ENCODE measurements around the gene ARL2BP.

ARL2BP gene

DNA sequence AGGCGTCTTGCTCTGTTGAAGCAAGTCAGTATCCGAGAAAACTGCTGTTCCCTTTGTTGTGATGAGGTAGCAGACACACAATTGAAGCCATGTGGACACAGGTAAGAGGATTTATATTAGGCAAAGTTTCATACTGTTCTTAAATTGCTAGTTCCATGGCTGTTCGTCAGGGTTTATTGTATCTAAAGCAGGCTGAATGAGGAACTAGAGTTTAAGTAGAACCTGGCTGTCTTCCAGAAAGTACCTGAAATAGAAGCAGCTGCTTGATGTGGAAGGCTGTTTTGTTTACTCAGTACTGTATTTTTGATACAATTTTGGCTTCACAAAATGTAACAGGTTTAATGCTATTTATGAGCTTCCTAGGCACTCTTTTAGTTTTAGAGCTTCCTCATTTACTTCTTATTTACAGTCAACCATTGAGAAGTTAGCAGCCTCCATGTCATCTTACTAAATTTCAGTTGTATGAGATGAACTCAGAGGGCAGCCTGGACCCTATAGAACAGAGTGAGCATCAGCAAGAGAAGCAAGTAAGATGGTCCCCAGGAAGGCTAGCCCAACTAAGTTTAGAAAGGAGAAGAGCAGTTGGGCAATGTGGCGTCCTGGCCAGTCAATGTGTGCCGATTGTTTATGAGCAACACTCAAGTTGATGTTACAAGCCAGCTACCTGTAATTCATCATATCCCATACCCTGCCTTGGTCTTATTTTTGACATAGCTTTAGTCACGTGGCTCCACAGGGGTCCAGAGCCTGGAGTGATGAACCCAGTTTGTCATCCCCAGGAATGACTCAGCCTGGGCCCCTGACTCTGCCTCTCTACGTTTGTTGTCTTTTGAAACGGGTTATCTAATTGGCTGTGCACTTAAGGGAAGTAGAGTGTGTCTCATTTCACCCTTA, 9.7 kb upstream of the ARL2BP start:
- peak; percentile 74 for DNase-seq

DNA sequence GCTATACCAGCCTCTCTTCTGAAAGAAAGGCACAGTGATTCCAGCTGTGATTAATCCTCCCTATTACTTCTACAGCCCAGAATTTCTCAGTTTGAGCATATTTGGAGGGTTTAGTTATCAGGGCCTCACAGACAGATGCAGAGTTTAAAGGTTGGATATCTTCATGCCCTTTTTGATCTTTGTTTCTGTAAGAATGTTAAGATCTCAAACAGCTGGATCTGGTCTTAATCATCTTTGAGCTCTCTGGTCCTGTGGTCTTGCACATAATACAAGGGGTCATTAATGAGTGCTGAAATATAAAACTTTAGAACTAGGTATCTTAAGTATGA, 9.1 kb upstream of the ARL2BP start:
- no peak for DNase-seq

DNA sequence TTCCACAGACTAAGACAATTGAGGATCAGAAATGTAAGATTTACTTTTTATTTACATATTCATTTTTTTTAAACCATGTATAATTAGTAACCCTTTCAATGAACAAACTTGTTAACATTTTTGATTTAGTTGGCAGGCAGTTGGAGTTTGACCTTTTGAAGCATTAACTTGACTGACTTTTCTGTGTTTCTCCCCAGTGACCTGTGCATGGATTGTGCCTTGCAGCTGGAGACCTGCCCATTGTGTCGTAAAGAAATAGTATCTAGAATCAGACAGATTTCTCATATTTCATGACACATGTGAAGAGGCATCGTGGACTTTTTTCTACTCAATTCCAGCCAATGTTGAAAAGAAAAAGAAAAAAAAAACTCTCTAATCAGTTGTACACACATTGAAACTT, 6.4 kb upstream of the ARL2BP start:
- DNase-seq: no peak

DNA sequence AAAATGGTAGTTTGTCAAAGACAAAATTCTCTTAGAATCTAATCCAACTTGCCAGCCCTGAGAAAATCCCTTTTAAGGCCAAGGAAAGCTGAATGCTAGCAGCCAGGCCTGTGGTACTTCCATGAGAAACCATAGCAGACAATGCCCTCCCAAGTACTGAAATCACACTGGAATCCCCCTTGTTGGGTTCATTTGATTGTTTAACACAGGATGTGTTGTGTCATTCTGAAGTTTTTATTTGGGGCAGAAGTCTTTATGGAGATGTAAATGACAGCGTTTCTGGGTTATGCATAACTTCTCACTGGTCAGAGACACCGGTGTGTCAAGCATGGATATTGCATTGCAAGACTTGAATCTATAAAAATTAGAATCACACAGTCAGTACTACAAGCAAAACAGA, 6.0 kb upstream of the ARL2BP start:
- DNase-seq: peak; percentile 34

DNA sequence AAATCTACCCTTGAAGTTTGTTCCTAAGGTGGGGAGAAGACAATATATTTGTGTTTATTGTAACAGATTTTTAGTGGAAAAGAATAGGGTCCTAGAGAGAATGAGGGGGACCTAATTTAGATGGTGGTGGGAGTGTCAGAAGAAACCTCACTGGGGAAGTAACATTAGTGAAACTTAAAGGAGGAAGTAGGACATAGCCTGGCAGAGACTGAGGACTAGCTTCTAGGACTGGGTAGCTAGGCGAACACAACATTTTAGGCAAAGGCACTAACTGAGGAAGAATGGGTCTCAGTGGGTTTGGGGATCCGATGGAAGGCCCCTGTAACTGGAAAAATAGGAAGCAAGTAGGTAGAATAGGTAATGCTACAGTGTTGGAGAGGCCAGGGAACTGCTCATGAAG, 4.2 kb upstream of the ARL2BP start:
- no peak for DNase-seq

DNA sequence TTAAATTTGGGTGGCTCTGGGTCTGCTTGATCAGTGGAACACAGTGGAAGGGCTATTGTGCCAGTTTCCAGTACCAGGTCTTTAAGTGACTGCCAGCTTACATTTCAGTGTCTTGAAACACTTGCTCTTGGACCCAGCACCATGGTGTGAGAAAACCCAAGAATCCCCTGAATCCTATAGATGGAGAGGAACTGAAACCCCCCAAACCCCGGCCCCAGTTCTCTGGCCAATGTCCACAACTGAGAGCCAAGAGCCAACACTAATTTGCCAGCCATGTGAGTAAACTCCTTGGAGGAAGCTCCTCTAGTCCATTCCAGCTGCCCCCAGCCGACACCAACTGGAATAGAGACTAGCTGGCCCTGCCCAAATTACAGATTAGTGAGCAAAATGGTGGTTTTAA, 2.4 kb upstream of the ARL2BP start:
- DNase-seq: no peak

DNA sequence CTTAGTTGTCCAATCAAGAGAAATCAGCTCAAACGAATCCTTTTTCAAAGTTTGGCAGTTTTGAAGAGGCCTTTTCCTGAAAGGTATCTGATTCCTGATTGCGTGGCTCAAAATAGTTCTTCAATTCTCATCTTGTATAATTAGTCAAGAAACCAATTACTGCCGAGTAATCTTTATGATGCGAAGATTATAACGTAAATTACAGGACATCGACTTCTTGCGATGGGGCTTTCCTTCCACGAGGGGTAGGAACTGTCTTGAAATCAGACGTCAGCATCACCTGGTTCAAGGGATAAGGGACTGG, 644 bp upstream of the ARL2BP start:
- DNase-seq: no peak

DNA sequence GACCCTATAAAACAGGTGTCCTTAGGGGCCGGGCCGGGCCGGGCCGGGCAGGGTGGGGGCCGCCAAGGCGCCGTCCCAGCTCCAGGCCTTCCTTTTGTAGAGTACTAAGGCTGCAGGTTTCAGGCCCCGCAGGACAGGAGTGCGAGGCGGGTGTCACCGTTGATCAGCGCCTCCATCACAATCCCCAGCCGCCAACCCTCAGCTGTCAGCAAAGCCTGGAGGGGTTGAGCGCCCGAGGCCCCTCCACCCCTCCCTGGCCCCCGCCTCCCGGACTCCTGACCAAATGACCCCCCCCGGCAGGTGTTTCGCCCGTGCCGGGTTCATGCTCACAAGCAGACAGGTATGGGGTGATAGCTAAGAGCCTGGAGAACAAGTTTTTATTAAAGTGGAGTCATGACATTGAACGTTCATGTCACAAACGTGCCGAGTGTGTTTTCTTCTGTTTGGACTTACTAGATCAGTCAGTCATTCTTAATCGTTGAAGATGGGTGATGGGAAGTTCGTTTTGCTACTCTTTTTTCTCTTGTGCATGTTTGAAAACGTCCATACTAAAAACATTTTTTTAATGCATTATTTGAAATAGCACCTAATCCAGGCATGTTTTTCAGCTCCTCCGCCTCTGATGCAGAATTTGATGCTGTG, 534 bp downstream of the ARL2BP start:
- DNase-seq: peak; percentile 16

DNA sequence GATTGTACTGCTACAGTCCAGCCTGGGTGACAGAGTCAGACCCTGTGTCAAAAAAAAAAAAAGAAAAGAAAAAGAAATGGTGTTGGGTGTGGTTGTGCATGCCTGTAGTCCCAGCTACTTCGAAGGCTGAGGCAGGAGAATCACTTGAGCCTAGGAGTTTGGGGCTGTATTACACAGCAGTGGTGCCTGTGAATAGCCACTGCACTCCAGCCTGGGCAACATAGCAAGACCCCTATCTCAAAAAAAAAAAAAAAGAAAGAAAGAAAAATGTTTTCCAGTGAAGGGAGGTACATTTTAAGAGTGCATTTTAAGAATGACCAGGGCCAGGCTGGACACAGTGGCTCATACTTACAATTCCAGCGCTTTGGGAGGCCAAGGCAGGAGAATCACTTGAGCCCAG, 6.3 kb downstream of the ARL2BP start:
- DNase-seq: no peak

DNA sequence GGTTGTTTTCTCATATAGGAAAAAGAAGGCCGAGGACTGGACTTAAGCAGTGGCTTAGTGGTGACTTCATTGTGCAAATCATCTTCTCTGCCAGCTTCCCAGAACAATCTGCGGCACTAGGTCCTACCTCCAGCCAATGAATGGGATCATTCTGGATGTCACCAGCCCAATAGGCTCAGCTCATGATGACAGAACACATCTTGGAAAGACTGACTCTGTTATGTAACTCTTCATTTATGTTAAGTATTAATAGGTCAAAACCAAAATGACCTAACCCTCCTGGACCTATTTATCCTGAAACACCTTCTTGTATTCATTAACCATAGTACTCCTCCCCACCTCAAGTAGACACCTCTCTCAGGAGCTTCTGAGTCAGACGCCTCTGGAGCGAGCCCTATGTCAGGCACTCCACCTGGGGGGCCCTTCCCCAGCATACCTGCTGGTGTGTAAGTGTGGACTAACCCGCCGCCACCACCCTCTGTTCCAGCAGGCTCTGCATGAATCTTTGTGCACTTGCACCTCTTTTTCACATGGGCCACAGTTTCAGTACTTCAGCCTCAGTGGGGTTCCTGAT, 7.2 kb downstream of the ARL2BP start:
- no peak for DNase-seq

DNA sequence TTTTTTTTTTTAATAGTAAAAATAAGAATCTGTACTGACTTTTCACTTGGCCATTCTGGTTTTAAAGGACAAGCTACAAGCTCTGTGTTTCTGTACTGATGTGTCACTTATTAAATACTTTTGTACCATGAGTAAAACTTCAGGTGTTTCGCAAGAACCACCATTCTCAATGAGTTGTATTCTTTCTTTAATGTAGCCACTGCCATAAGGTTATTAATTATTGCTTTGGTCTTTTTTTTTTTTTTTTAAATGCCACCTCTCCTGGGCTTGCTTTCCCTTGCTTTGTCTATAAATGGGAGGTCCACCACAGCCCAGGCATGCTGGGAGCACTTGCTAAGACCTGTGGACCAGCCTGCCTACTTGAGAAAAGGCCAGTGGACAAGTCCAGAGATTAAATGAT, 8.4 kb downstream of the ARL2BP start:
- DNase-seq: no peak

DNA sequence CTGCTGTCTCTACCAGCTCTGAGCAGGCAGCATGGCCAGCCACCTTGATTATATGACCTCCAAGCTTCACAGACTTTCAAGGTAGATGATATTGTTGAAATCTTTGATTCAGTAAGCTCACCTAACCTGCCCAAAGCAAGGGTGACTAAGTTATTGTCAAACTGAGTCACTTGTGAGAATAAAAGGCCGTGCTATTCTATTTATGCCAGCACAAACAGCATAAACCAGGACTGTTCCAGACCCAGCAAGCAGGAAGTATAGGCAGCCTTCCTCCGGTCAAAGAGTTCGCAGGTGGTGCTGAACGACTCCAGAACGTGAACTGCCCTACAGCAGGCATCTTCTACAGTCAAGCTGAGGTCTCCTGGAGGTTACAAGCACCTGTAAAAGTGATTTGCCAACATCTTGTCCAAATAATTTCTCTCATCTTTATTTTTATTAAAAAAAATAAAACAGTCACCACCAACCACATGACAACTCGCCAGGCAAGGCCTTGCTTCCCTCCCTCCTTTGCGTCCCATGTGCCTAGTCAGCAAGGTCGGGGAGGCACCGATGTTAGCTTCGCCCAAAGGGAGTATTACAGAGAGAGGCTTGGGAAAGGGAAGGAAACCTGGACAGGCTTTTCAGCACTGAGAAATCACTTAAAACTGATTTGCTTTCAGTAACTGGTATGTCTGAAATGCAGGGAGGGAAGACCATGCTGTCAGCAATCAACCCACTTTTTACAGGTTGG, 10.8 kb downstream of the ARL2BP start:
- DNase-seq: no peak

DNA sequence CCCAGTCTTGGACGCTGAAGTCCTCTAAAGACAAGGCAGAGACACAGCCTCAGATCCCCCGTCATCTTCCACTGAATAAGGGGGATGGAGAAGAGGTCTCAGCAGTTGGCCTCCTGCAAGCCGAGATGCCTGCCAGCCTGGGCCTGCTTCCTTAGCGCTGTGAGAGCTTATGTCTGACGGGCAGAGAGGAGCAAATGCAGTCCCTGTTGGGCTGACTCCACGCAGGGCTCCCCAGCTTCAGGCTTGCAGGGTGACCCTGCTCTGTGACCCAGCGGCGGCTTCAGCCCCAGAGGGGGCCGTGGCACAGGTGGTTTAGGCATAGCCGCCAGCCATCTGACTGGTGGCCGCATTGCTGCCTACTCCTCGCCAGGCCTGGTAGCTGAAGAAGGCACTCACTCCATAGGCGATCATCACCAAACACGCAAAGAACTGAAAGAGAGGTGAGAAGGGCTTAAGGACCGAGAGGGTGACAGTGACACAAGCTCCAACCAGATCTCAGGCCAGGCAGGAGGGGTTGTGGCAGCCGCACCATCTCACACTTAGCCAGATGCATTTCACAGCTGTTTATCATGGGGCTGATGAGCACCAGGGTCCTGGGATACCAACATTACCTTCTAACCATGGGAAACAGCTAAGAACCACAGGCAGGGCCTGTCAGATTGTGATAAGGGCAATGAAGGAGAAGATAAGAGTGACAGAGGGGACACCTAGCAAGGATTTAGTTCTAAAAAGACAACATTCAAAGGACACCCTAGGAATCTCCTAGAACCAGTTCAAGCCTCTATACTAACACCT, 11.7 kb downstream of the ARL2BP start:
- no peak for DNase-seq

DNA sequence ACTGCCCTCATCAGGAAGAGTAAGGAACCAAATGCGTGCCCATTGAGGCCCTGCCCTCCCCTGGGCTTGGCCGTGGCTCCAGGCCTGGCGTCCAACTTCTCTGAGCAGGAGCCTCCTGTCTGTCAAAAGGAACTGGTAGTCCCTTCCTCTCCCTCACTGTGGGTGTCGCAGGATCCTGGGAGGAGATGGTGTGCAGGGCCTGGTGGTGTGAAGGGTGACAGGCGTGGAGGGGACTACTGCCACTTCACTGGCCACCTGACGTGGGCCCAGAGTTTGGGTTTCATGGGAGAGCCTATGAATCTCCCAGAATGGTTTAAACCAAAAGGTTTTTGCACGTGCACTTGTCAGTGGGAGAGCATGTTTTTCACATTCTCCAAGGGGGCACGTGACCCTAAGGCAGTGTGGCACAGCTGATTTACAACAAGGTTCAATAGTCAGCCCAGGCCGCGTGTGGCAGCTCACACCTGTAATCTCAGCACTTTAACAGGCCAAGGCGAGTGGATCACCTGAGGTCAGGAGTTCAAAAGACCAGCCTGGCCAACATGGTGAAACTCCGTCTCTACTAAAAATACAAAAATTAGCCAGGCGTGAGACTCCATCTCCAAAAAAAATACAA, 12.5 kb downstream of the ARL2BP start:
- no peak for DNase-seq

DNA sequence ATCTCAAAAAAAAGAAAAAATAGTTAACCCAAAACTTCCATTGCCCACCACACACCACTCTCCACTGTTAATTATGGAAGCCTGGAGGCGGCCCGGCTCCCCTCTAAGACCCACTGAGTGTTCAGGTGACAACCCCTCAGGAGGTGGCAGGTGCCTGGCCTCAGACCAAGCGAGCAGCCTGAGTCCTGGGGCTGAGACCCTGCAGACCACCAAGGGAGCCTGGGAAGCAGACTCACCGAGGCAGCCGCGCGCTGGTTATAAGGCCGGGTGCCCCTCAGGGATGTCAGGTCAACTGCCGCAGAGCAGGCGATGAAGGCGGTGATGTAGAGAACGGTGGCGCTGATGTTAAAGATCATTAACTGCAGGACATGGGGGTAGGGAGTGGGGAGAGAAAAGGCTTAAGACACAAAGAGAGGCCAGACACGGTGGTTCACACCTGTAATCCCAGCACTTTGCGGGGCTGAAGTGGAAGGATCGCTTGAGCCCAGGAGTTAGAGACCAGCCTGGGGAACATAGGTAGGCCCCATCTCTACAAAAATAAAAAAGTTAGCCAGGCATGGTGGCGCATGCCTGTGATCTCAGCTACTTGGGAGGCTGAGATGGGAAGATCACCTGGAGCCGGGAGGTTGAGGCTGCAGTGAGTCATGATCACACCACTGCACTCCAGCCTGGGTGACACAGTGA, 13.3 kb downstream of the ARL2BP start:
- no peak for DNase-seq

DNA sequence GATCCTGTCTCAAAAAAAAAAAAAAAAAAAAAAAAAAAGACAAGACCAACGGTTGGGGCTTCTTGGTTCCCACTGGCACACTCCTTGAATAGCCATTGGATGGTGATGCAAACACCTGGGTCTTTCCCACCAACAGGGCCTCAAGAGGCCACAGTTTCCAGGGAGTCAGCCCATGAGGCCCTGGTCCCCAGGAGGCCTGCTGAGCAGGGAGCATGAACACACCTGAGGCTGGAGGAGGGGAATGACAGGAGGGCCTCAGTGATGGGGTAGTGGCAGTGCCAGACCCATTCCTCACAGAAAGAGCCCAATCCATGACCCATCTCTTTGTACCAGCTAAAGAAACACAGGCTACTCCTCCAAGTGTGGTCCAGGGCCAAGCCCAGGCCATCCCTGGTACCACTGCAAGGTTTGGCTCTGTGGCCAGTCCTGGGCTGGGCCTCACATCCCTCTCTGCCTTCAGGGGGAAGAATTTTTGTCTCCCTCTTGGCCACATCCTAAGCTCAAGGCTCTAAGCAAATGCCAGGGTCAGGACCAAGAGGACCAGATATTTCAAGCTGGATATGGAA, 13.9 kb downstream of the ARL2BP start:
- no peak for DNase-seq

DNA sequence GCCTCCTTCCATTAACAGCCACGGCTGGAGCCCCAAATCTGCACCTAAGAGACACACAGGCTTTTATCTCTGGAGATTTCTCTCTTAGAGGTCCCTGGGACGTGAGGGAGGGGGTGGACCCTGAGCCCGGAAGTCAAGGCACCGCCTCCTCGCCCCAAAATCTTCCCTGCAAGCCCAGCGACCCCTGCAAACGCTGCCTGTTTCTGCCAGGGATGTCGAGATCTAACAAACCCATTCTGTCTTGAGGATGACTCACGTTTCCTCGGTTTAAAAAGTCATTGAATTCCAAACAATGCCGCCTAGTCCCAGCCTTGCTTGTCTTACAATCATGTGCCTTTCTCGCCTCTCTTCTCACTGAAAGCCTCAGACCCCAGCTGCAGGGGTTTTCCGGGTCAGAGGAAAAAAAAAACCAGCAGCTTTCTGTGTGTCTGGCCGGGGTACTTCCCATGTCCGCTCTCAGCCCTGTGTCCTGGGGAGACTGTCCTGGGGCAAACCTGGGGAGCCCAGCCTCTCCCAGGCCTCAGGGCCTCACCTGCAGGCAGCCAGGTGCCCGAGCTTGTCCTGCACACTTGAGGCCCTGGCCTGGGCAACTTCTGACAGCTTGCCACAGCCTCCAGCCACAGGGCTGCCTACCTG, 15.4 kb downstream of the ARL2BP start:
- DNase-seq: no peak

DNA sequence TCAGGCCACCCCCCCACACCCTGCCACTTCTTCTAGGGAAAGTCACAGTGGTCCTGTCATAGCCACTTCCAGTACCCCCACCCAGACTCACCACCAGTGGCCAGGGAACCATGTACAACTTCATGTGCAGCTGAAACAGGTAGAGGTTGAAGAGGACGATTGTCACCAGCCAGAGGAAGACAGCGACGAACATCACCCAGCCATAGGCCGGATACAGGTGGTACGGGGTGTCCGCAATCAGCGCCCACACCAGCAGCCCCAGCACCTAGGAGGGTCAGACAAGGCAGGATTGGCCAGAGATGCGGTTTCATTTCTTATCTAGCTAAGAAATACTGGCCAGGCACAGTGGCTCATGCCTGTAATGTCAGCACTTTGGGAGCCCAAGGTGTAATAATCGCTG, 16.7 kb downstream of the ARL2BP start:
- no peak for DNase-seq

DNA sequence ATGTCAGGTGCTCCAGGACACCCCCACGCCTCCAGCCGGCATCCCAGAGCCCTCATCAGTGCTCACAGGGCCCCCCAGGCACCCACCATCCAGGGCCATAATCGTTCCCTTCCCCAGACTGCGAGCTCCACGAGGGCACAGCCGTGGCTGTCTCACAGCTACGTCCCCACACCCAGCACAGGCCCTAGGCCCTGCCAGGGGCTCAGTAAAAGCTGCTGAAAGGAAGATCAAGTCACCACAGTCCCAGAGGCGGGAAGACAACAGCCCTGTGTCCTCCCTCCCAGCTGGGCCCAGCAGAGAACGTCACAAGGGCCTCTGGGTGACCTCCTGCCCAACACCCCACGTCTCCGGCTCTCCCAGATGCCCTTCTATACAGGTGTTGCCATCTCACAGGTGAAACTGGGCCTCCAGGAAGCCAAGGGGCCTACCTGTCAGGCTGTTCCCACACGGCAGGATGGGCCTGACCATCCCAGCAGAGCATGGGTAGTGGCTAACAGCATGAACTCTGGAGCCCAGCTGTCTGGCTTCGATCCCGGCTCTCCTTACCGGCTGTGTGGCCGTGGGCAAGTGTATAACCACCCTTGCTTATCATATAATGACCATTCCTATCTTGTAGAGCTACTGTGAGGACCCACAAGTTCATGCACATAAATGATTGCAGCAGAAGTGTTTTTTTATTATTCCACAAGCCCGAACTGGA, 17.9 kb downstream of the ARL2BP start:
- DNase-seq: no peak

DNA sequence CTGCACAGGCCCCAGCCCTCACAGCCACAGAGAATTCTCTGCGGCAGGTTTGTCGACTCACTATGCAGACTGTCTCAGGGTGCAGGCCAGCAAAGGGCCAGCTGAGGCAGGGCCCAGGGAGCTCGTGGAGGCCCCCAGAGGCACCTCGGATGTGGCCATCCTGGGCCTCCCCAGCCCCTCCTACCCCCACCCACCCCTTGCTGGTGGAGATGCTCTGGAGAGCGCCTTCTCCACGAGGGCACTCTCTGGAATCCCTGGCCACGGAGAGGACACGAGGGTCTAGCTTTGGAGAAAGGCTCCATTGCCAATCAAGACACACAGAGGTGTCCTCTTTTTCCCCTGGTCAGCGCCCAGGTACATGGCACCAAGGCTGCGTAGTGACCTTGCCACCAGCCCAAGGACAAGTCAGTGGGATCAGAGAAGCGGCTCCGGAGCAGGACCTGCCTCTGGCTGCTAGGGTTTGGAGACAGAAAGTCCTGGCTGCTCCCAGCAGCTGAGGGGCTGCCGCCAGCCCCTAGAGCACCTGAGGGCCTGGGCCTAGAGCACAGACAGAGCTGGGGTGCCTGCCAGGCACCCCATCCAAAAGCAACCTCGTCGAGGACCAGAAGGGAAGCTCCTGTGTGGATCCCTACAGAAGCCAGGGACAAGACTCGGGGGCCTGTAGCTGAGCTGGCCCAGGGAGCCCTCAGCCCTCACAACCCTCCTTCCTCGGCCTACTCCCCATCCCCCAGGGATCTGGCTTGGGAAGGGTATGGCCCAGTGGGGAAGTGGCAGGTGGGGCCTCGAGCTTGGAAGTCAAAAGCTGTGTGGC, 18.7 kb downstream of the ARL2BP start:
- no peak for DNase-seq

Measured in activated CD4-positive, alpha-beta T cell treated with anti-CD3 and anti-CD28 coated beads, Interleukin-2, amount 50 U/mL, for 16 hours (primary cell).